ENCODE data around the gene BCL2L14. TPM values are rescaled to one million over a fixed set of nuclear protein-coding genes. Genes with fewer than 3 reads are reported as not detected.

BCL2L14 gene
- total and polyA plus RNA-seq, 2 of the 13 experiments (the other 11 are each of a cell fraction or from before 2014, with no cell fraction given) = 0.11 TPM; not detected in 1

GRCh38 chr12:12088147-12088546, 17.4 kb downstream of the BCL2L14 start (continued):
- TF ChIP-seq SRSF1 (optimal IDR thresholded peaks at IDR 0.05; ENCODE audit: low read depth, low read length) (no peak), HNRNPLL (IDR thresholded peaks at IDR 0.05; ENCODE audit: low read depth, low read length, poor library complexity, severe bottlenecking) (no peak), GLMP (CRISPR knock-in tag; IDR thresholded peaks at IDR 0.05; ENCODE audit: borderline replicate concordance) (no peak), KDM6A (CRISPR knock-in tag; IDR thresholded peaks at IDR 0.05; ENCODE audit: low read depth) (no peak), ZNF557 (CRISPR knock-in tag; IDR thresholded peaks at IDR 0.05) (no peak), PATZ1 (CRISPR knock-in tag; IDR thresholded peaks at IDR 0.05) (peak; percentile 73)

GRCh38 chr12:12088761-12089160, 18.0 kb downstream of the BCL2L14 start:
- POLR2A ChIA-PET = no interaction called here
- in situ Hi-C loops (cut with HindIII; ENCODE audit: extremely low pct_ligation_motif_present, low pct_unique_long_range_greater_than_20kb) (loop anchor here (25.0 kb wide), 1 partner anchor 624 kb away; the partner anchor contains the start of gene CDKN1B), intact Hi-C loops (cut with micrococcal nuclease; ENCODE audit: unreplicated experiment) (no loop called here)
- 98% methylated on average over 9 of the region's 9 CpGs for WGBS (ENCODE audit: low lambda C conversion rate)
- Histone ChIP-seq H3K9ac (ENCODE audit: insufficient read depth, low read depth, low read length) (no peak overlapping the region), H3K27me3 (ENCODE audit: control insufficient read depth in 1 of 2, insufficient read depth in 2 of 2, low read length in 2 of 2) (peaks cover 0 to 3% of the 10 kb centered on the region in 2 experiments; a peak in 2 of 5 replicates), H3K4me3 (replicated peaks in 1 of 3; ENCODE audit: insufficient read depth in 1 of 3, low read depth in 2 of 3, low read length in 3 of 3) (no peak overlapping the region), H3K36me3 (replicated peaks in 1 of 2; ENCODE audit: control insufficient read depth in 1 of 2, insufficient read depth in 2 of 2, low read length in 2 of 2) (no peaks in the 10 kb centered on the region), H2AFZ (ENCODE audit: low read length) (no peak overlapping the region), H3K27ac (ENCODE audit: extremely low read length, insufficient read depth, low read length) (no peak overlapping the region), H3K4me1 (ENCODE audit: insufficient read depth, low read length) (peaks cover 42% of the 10 kb centered on the region), H3K9me3 (ENCODE audit: low read length) (no peaks in the 10 kb centered on the region), H3K4me2 (ENCODE audit: low read depth, low read length) (no peak overlapping the region), H3K79me2 (ENCODE audit: insufficient read depth, low read length) (no peaks in the 10 kb centered on the region), H4K20me1 (ENCODE audit: insufficient read depth, low read length) (no peaks in the 10 kb centered on the region)
- TF ChIP-seq ATF7 (IDR thresholded peaks at IDR 0.05) = 0 out of 2 replicates have a peak, but pooled peaks have one; percentile 4
- TF ChIP-seq ATF7 (CRISPR knock-in tag; IDR thresholded peaks at IDR 0.05) = no peak
- no peak for TF ChIP-seq GRHL1 (CRISPR knock-in tag; conservative IDR thresholded peaks at IDR 0.05)
- TF ChIP-seq ZBTB2 (CRISPR knock-in tag; IDR thresholded peaks at IDR 0.05; ENCODE audit: low read depth) = no peak
- TF ChIP-seq GFI1 (CRISPR knock-in tag; IDR thresholded peaks at IDR 0.05; ENCODE audit: borderline replicate concordance) = no peak
- no peak for TF ChIP-seq JUND (CRISPR knock-in tag; IDR thresholded peaks at IDR 0.05)
- no peak for TF ChIP-seq TEF (CRISPR knock-in tag; IDR thresholded peaks at IDR 0.05)
- no peak for FAIRE-seq
- BruUV-seq (replicated peaks) = no TSS peak
- DNase-seq (ENCODE audit: low spot score) = no peak
- CTCF ChIA-PET (ENCODE audit: low intra/inter-chr PET ratio, low total read pairs) = no interaction called here
- ATAC-seq = no peak
